BLaER1 treated with 17β-estradiol and CSF1 and Interleukin-3, amounts not matched to agents 10 nM and 100 nM (cell line): ENCODE measurements around the gene UGT2B7.

ENCODE experiments used
- H3K27ac ChIP-seq, 11 experiments: shearing (Covaris generic); formaldehyde crosslinking; 2 replicates each; pipeline ENCODE4 v1.8.1; 2022
- H3K27me3 ChIP-seq, 11 experiments: shearing (Covaris generic); formaldehyde crosslinking; 2 replicates each; pipeline ENCODE4 v1.8.1; 2022
- H3K36me3 ChIP-seq, 11 experiments: shearing (Covaris generic); formaldehyde crosslinking; 2 replicates each; pipeline ENCODE4 v1.8.1; 2022
- H3K4me1 ChIP-seq, 10 experiments: shearing (Covaris generic); formaldehyde crosslinking; 2 replicates each; pipeline ENCODE4 v1.8.1; 2022
- H3K4me2 ChIP-seq, 11 experiments: shearing (Covaris generic); formaldehyde crosslinking; 2 replicates each; pipeline ENCODE4 v1.8.1; 2022
- H3K4me3 ChIP-seq, 10 experiments: shearing (Covaris generic); formaldehyde crosslinking; 2 replicates each; pipeline ENCODE4 v1.8.1; 2022
- H3K9ac ChIP-seq, 11 experiments: shearing (Covaris generic); formaldehyde crosslinking; 2 replicates each; pipeline ENCODE4 v1.8.1; 2022
- H3K9me3 ChIP-seq, 11 experiments: shearing (Covaris generic); formaldehyde crosslinking; replicated peaks in 1 of 11; 2 replicates each; pipeline ENCODE4 v1.8.1; 2022
- H4K20me1 ChIP-seq, 11 experiments: shearing (Covaris generic); formaldehyde crosslinking; 2 replicates each; pipeline ENCODE4 v1.8.1; 2022
- Cebpa-rat ChIP-seq, 11 experiments: shearing (Covaris generic); IDR thresholded peaks; 2 replicates each; pipeline ENCODE4 v1.8.1; 2022

The UGT2B7 gene

GRCh38 chr4:69126024-69126423 lies 29.8 kb downstream of the UGT2B7 start:
- Histone ChIP-seq H3K27ac (no peak overlapping the region), H3K4me1 (no peaks in the 10 kb centered on the region), H3K9ac (no peak overlapping the region), H3K36me3 (no peaks in the 10 kb centered on the region), H3K4me3 (no peak overlapping the region), H3K9me3 (no peaks in the 10 kb centered on the region), H4K20me1 (no peaks in the 10 kb centered on the region), H3K27me3 (no peaks in the 10 kb centered on the region), H3K4me2 (no peak overlapping the region)
- no peak for TF ChIP-seq Cebpa-rat (IDR thresholded peaks at IDR 0.05)

GRCh38 chr4:69133993-69134392 lies 37.7 kb downstream of the UGT2B7 start:
- no peaks in the 10 kb centered on the region for H4K20me1 ChIP-seq
- H3K36me3 ChIP-seq = no peaks in the 10 kb centered on the region
- H3K27ac ChIP-seq = no peak overlapping the region
- H3K4me2 ChIP-seq = no peak overlapping the region
- no peaks in the 10 kb centered on the region for H3K9me3 ChIP-seq
- H3K4me1 ChIP-seq = no peaks in the 10 kb centered on the region
- no peak overlapping the region for H3K4me3 ChIP-seq
- TF ChIP-seq Cebpa-rat (IDR thresholded peaks at IDR 0.05) = no peak
- H3K27me3 ChIP-seq = no peaks in the 10 kb centered on the region
- H3K9ac ChIP-seq = no peak overlapping the region

GRCh38 chr4:69134471-69134870 lies 38.2 kb downstream of the UGT2B7 start:
- H3K27me3 ChIP-seq = no peaks in the 10 kb centered on the region
- H3K4me3 ChIP-seq = no peak overlapping the region
- no peaks in the 10 kb centered on the region for H3K4me1 ChIP-seq
- H3K36me3 ChIP-seq = no peaks in the 10 kb centered on the region
- H3K4me2 ChIP-seq = no peak overlapping the region
- no peaks in the 10 kb centered on the region for H3K9me3 ChIP-seq
- no peaks in the 10 kb centered on the region for H4K20me1 ChIP-seq
- no peak for TF ChIP-seq Cebpa-rat (IDR thresholded peaks at IDR 0.05)
- no peak overlapping the region for H3K9ac ChIP-seq
- H3K27ac ChIP-seq = no peak overlapping the region

- TF ChIP-seq Cebpa-rat (IDR thresholded peaks at IDR 0.05) = no peak
- Histone ChIP-seq H3K4me1 (no peaks in the 10 kb centered on the region), H3K4me2 (no peak overlapping the region), H3K4me3 (no peak overlapping the region), H3K27ac (no peak overlapping the region), H4K20me1 (no peaks in the 10 kb centered on the region), H3K9me3 (no peaks in the 10 kb centered on the region), H3K36me3 (no peaks in the 10 kb centered on the region), H3K9ac (no peak overlapping the region), H3K27me3 (no peaks in the 10 kb centered on the region)
Measured at GRCh38 chr4:69141320-69141719, 45.0 kb downstream of the UGT2B7 start.

- no peak for TF ChIP-seq Cebpa-rat (IDR thresholded peaks at IDR 0.05)
- Histone ChIP-seq H3K4me2 (no peak overlapping the region), H3K27ac (no peak overlapping the region), H3K9ac (no peak overlapping the region), H4K20me1 (no peaks in the 10 kb centered on the region), H3K36me3 (no peaks in the 10 kb centered on the region), H3K4me1 (no peaks in the 10 kb centered on the region), H3K4me3 (no peak overlapping the region), H3K9me3 (no peaks in the 10 kb centered on the region), H3K27me3 (no peaks in the 10 kb centered on the region)
Measured at GRCh38 chr4:69147334-69147733, 51.1 kb downstream of the UGT2B7 start.

GRCh38 chr4:69154021-69154420 lies 57.7 kb downstream of the UGT2B7 start:
- Histone ChIP-seq H4K20me1 (no peaks in the 10 kb centered on the region), H3K4me3 (no peak overlapping the region), H3K27me3 (no peaks in the 10 kb centered on the region), H3K36me3 (no peaks in the 10 kb centered on the region), H3K4me2 (no peak overlapping the region), H3K4me1 (no peaks in the 10 kb centered on the region), H3K9me3 (no peaks in the 10 kb centered on the region), H3K27ac (no peak overlapping the region), H3K9ac (no peak overlapping the region)
- TF ChIP-seq Cebpa-rat (IDR thresholded peaks at IDR 0.05) = no peak

GRCh38 chr4:69156913-69157312 lies 60.6 kb downstream of the UGT2B7 start:
- no peaks in the 10 kb centered on the region for H3K36me3 ChIP-seq
- no peaks in the 10 kb centered on the region for H4K20me1 ChIP-seq
- no peak for TF ChIP-seq Cebpa-rat (IDR thresholded peaks at IDR 0.05)
- no peaks in the 10 kb centered on the region for H3K27me3 ChIP-seq
- no peak overlapping the region for H3K4me3 ChIP-seq
- no peak overlapping the region for H3K27ac ChIP-seq
- H3K9me3 ChIP-seq = no peaks in the 10 kb centered on the region
- H3K9ac ChIP-seq = no peak overlapping the region
- no peak overlapping the region for H3K4me2 ChIP-seq
- H3K4me1 ChIP-seq = no peaks in the 10 kb centered on the region
